Measurements from ENCODE around the gene PCGF3. TPM values are rescaled to one million over a fixed set of nuclear protein-coding genes. Genes with fewer than 3 reads are reported as not detected.

The PCGF3 gene
- total and polyA plus RNA-seq, 10 of the 15 experiments (the other 5 are each of a cell fraction or from before 2014, with no cell fraction given): 2.2 to 43.8 (median 15.9) TPM

DNA sequence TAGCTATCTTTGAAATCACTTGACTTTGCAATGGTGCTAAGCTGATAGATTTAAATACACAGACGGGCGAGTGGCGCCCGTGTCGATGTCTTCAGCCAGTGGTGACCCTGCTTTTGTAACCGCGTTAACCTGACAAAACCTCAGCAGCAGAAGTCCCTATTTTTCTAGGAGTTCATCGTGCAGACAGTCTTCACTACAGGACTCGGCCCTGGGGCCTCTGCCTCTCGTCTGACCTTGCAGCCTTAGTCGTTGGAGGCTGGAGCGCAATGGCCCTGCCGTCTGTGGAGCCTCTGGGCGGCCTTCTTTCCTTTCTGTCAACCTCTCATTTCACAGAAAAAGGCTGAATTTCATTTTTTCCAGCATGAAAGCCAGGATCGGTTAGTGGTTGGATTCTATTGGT lies 62.4 kb downstream of the PCGF3 start (continued):
- TF ChIP-seq ZBTB4 (CRISPR knock-in tag; IDR thresholded peaks at IDR 0.05): no peak
- no peak for TF ChIP-seq RB1 (IDR thresholded peaks at IDR 0.05; ENCODE audit: borderline replicate concordance)
- TF ChIP-seq CBFB (IDR thresholded peaks at IDR 0.05; ENCODE audit: low read depth): no peak
- no peak for TF ChIP-seq MEF2A (IDR thresholded peaks at IDR 0.05; ENCODE audit: insufficient read depth, low read depth, low read length)
- no peak for TF ChIP-seq BCLAF1 (IDR thresholded peaks at IDR 0.05)
- TF ChIP-seq POLR2AphosphoS5 (IDR thresholded peaks at IDR 0.05; ENCODE audit: low read length): no peak

GRCh38 chr4:768995-769394 lies 63.4 kb downstream of the PCGF3 start:
- Histone ChIP-seq H3K4me1 (ENCODE audit: control insufficient read depth, insufficient read depth, low read length) (no peaks in the 10 kb centered on the region), H4K20me1 (ENCODE audit: control insufficient read depth, insufficient read depth) (no peaks in the 10 kb centered on the region; the same call in 1 of the 2 replicates), H3K4me2 (ENCODE audit: control insufficient read depth, insufficient read depth) (no peak overlapping the region), H3K4me3 (no peak overlapping the region), H3K9me3 (replicated peaks; ENCODE audit: control insufficient read depth, insufficient read depth, low read length) (no peaks in the 10 kb centered on the region), H3K9ac (ENCODE audit: control insufficient read depth, insufficient read depth, low read length) (no peak overlapping the region), H3K27me3 (replicated peaks in 1 of 2; ENCODE audit: control insufficient read depth in 2 of 2, insufficient read depth in 2 of 2, low read length in 1 of 2) (no peaks in the 10 kb centered on the region), H3K27ac (ENCODE audit: control insufficient read depth, insufficient read depth) (no peak overlapping the region), H3K79me2 (ENCODE audit: control insufficient read depth, insufficient read depth, low read length) (peaks cover 13% of the 10 kb centered on the region), H3K36me3 (ENCODE audit: control insufficient read depth in 2 of 2, insufficient read depth in 2 of 2, low read length in 1 of 2) (peaks cover 22 to 29% of the 10 kb centered on the region in 2 experiments), H2AFZ (ENCODE audit: control insufficient read depth, low read depth, low read length) (no peak overlapping the region)
- WGBS (ENCODE audit: insufficient coverage, insufficient replicate concordance, low lambda C conversion rate, missing lambda C conversion rate): 98% methylated on average over 12 of the region's 12 CpGs
- ChIA-PET SMC1A (ENCODE audit: uncharacterized antibody, unreplicated experiment) (interaction anchor here (0.5 kb wide), 1 partner anchor 161 kb away, joined by 4 read pairs; no protein-coding TSS in a partner anchor), RAD21 (ENCODE audit: unreplicated experiment) (no interaction called here), CTCF (interaction anchor here (1.2 to 2.6 kb wide), 2 partner anchors 26 to 218 kb away, joined by 3 to 8 read pairs; partner anchors contain the start of gene IDUA), POLR2A (no interaction called here)
- TF ChIP-seq POLR2A (IDR thresholded peaks at IDR 0.05; ENCODE audit: low read depth, low read length) (peak; percentile 37; the same call in 1 of the 2 replicates), ZBTB40 (IDR thresholded peaks at IDR 0.05; ENCODE audit: borderline replicate concordance) (no peak)
- BruUV-seq (replicated peaks): no TSS peak
- FAIRE-seq (no peak), DNase-seq (ENCODE audit: low read depth, low spot score) (no peak), ATAC-seq (no peak)
- in situ Hi-C loops (cut with MboI) (no loop called here), intact Hi-C loops (cut with micrococcal nuclease; ENCODE audit: unreplicated experiment) (no loop called here)

All from GM12878 (cell line).